Kidney tubule cell (primary cell): ENCODE results near the gene TMOD3.
"Not testable (repeated sequence)": the region's sequence is repeated elsewhere in the genome, so short reads cannot be mapped to it uniquely, and the experiment has no call there.

Experiments used
- DNase-seq: peaks from one replicate; pipeline ENCODE4 v3.0.0-alpha.2; 2018; ENCODE audit warnings: low spot score

Gene TMOD3

DNA sequence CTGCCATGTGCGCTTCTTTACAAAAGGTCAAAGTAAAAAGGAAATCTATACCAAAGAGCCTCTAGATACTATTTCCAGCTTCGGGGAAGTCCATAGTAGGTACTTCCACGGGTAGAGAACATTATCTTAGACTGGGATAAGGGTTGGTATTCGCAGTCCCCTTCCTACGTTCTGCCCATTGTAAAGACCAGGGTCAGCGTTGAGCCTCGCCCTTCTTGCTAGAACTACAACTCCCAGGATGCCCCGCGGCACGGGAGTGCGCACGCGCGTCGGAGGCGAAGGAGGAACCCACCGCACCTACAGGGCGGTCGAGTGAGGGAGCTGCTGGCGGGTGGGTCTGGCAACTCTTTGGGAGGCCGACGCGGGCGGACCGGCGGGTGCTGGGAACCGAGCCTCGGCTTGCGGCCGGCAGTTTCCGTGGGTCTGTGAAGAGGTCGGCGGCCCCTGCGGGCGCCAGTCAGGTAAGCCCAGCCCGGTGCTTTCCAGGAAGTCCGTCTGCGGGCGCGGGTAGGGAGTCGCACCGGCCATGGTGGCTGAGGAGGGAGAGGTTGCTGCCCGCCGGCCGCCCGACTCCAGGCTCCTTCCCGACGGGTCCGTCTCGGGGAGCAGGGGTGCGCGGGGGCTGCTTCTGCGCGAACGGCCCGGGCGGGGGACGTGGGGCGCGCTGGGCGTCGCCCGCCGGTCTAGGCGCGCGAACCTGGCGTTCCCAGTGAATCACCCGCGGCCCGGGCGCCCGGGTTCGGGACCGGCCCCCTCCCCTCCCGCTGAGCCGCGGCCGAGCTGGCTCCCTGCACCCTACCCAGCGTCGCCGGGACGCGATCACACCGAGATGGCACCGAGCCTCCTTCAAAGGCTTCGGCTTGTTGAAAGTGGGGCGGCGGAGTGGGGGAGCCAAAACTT lies at the start of gene TMOD3:
TSS of gene TMOD3 (plus strand) at position 278 of the 900 bp plus-strand sequence. CDS start 33,232 bp downstream, outside the sequence.
- peak; percentile 93 for DNase-seq

GRCh38 chr15:51780636-51781035 lies 48.8 kb upstream of the TMOD3 start:
- DNase-seq, result no peak

- DNase-seq, result no peak
These were observed 47.9 kb upstream of the TMOD3 start for GRCh38 chr15:51781506-51781905.

- DNase-seq, result peak; percentile 20
These were observed 47.0 kb upstream of the TMOD3 start for GRCh38 chr15:51782357-51782896.

DNA sequence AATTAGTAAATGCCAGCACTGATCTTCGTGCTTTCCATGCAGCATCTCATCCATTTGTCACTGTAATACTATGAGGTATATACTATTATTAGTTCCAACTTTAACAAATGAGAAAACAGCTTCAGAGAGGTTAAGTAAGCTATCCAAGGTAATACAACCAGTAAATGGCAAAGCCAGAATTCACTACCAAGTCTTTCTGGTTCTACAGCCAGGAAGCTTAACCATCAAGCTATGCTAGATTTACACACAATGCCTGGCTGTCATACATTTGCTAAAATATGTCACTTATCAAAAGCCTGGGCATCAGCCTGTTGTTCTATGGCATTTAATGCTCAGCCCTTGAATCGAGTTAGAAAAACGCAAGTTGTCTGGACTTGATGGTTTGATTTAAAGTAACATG lies 45.5 kb upstream of the TMOD3 start:
- no peak for DNase-seq

DNA sequence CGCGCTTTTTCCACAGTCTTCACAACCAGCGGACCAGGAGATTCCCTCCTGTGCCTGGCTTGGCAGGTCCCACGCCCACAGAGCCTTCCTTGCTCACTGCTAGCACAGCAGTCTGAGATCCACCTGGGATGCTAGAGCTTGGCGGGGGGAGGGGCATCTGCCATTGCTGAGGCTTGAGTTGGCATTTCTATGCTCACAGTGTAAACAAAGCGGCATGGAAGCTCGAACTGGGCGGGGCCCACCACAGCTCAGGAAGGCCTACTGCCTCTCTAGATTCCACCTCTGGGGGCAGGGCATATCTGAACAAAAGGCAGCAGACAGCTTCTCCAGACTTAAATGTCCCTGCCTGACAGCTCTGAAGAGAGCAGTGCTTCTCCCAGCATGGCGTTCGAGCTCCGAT lies 42.3 kb upstream of the TMOD3 start:
- peak; percentile 47 for DNase-seq

- not testable (repeated sequence) for DNase-seq
These were observed 37.0 kb upstream of the TMOD3 start for GRCh38 chr15:51792474-51792873.

DNA sequence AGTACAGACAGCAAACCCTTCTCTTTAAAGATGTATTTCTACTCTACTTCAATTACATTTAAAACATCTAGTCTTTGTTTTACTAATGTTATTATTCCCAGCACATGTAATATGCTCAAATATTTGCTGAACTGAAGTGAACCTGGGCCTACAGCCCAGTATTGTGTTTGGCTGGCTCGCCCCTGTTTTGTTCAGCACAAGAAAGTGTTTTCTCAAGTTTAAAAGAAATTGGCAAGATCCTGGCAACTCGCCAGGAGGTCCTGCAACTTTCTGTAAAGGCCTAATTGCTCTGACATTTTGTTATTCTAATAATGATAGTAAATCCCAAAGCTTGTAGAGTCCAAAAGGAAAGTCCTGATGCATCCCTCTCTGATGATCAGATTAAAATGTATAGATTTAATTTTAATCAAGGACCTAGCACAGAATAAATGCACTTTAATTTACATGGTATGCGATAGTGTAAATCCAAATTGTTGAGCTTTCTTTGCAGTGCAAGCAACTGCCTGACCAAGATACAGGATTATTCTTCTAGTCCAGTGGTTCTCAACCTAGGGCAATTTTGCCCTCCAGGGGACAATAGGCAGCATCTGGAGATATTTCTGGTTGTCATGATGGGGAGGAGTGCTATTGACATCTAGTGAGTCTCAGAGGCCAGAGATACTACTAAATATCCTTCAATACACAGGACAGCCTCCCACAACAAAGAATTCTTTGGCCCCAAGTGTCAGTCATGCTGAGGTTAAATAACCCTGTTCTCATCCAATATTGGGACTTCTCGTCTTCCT lies 35.7 kb upstream of the TMOD3 start:
- no peak for DNase-seq

GRCh38 chr15:51796847-51797401 lies 32.5 kb upstream of the TMOD3 start:
- DNase-seq, result peak; percentile 69

DNA sequence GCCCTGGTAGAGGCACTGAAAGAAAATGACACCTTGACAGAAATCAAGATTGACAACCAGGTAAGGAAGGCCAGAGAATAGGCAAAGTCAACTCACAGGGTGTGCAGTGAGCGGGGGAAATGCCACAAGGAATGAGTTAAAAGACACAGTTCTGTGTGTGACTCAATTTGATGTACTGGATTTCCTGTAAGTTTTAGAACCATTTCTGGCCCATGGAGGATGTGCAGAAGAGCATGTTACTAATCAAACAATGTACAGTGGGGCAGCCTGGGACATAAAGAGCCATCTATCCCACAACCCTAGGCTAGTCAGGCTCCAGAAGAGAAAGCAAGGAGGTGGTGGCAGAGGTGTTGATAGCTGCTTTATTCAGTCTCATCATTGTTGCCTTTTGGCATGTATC lies 31.2 kb upstream of the TMOD3 start:
- DNase-seq, result no peak

DNA sequence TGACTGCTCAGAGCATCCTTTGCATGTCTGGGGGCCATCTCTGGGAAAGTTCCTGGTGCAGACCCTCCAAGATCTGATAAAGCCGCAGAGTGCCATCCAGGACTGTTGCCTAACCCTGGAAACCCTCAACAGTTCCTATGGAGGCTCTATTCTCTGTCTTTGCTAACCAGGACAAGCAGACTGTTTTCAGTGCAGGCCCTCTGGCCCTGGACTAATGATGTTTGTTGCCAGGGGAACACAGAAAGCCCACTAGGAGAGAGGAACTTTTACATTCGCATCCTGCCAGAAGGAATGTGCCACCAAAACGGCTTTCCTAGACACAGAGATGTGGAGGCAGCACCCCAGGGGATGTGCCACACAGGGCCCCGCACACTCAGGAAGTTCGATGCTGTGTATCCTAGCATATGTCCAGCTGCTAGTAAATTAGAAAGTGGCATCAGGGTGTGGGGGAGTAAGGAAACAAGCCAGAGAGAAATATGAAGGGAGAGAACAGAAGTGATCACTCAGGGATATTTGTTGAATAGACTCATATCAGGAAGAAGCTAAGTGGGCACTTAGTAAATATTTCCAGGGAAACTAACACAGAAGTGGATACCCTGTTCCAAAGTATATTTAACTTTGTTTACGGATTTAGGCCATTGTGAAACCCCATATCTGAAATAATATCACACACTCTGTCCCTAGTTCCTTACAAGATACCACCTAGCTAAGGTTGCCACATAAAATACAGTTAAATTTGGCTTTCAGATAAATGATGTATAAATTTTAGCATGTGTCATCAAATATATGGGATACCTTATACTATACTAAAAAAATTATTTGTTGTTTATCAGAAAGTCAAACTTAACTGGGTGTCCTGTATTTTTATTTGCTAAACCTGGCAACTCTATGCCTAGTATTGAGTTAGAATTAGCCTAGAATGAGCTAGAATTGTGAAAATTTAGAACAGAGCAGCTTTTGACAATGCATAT lies 29.9 kb upstream of the TMOD3 start:
- no peak for DNase-seq

DNA sequence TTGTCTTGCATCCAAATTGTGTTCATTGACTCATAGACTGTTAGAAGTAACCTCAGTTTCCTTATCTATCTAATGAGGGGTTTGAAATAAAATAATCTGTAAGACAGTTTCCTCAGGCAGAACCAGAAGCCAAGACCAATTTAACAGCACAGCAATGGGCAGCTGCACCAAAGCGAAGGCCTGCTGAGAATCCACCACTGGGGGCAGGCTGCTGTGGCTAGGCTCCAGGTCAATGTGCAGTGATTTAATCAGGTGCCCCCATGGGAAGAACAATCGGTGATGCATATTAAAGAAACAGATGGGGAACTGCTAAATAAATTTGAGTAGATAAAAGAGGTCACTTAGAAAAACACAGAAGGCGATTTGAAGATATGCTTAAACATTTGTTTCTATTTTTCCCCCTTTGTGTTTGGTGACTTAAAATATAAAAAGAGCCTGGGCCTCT lies 28.0 kb upstream of the TMOD3 start:
- DNase-seq, result peak; percentile 52

GRCh38 chr15:51802593-51802992 lies 26.9 kb upstream of the TMOD3 start:
- DNase-seq, result no peak

GRCh38 chr15:51803965-51804364 lies 25.5 kb upstream of the TMOD3 start:
- no peak for DNase-seq

GRCh38 chr15:51806123-51806522 lies 23.3 kb upstream of the TMOD3 start:
- no peak for DNase-seq

DNA sequence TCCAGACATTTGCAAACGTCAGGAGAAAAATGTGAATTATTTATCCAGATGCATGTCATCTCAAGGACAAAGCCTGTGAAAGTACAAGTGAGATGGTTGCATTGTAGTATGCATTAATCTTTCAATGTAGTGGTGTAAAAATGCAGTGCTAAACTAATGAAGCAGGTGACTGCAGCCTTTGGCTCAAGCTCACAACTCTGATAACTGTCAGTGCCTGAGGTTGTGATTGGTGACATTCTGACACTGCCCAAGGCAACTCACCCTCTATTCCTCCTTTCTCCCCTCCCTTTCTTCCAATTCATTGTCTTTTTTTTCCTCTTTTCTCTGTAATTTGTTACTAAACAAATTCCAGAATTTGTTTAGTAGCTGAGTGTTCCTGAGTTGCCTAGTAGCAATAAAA lies 20.0 kb upstream of the TMOD3 start:
- DNase-seq, result no peak

DNA sequence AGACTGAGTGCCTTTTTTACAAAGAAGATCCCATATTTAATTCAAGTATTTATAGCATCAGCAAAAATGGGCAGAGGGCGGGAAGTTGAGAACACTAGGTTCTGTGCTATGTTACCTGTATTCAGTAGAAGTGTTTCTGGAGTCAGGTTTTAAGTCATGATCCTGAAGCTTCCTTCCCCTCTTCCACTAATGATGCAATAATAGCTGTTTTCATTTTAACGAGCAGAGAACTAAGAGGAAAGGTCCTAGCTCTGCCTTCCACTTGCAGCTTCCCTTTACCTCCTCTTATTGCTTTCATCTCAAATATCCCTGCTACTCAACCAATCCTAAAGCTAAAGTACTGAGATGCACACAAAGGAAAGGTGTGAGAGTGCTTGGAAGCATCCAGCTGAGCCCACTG lies 16.9 kb upstream of the TMOD3 start:
- DNase-seq, result no peak

DNA sequence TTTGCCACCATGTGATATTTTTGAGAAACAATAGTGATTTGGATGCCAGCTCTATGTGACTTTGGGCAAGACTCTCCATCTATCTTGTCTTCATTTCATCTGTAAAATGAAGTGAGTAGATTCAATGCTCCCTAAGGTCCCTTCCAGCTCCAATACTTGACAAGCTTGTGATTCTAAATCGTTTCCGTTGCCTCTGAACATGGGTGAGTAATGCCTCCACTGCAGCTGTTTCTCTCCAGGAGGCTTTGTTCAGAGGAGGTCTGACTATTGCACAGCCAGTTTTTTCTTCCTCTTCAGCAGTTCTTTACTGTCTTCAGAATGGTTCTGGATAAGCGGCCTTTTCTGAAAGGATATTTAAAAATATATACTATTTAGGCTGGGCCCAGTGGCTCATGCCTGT lies 14.8 kb upstream of the TMOD3 start:
- no peak for DNase-seq

- no peak for DNase-seq
These were observed 12.8 kb upstream of the TMOD3 start for GRCh38 chr15:51816611-51817010.

DNA sequence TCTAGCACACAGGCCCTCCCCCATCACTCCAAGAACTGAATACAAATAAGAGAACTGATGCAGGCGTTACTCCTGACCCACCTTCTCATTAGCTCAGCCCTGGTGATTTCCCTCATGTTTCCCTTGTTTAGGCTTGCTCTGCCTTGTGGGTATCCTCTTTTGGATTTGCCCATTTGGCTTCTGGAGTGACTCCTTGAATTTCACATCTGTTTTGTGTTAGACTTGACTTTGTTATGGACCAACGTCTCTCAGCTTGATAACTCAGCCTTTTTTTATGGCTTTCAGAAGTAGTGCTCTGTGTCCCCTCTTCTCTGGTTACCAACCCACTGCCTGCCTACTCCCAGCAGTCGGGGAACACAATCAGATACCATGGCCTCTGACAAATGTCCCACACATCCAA lies 11.3 kb upstream of the TMOD3 start:
- no peak for DNase-seq

GRCh38 chr15:51825698-51826097 lies 3.8 kb upstream of the TMOD3 start:
- no peak for DNase-seq
